Mammary microvascular endothelial cell (primary cell): ENCODE measurements around the gene SMIM14. TPM values are rescaled to one million over a fixed set of nuclear protein-coding genes. Genes with fewer than 3 reads are reported as not detected.

Experiments
- total RNA-seq: library from RNA; depleted of rRNA; stranded (reverse); fragments of >200 nt; gene quantifications from 2 replicates; pipeline ENCODE4 v1.2.3, GENCODE V29; 2015

SMIM14 gene
- 8.4 and 10.9 TPM in 2 replicates for total RNA-seq

GRCh38 chr4:39638354-39639239 is at the start of gene SMIM14:
Gene SMIM14 (minus strand): TSS chr4:39638865. CDS start chr4:39605145, 33,720 bp downstream.

GRCh38 chr4:39527296-39528060 is 111.2 kb downstream of the SMIM14 start, which contains the start of gene UGDH:
Gene UGDH (minus strand): TSS chr4:39527439. CDS start chr4:39521512, 5,927 bp downstream.

Other genes starting within 250 kb of the SMIM14 start
- gene KLB, start 231.9 kb downstream of the SMIM14 start, total RNA-seq: under 0.01 TPM in 1 of 2 replicates, not detected in the other
- 3,479 and 3,737 TPM in 2 replicates for gene RPL9, start 179.9 kb downstream of the SMIM14 start, total RNA-seq
- 6.6 and 11.3 TPM in 2 replicates for gene LIAS, start 179.8 kb downstream of the SMIM14 start, total RNA-seq
- gene UGDH, start 111.4 kb downstream of the SMIM14 start, total RNA-seq: 38.6 and 42.7 TPM in 2 replicates
- gene UBE2K, start 59.3 kb upstream of the SMIM14 start, total RNA-seq: 18.7 and 26.8 TPM in 2 replicates